Sigmoid colon (tissue), 4 donors: Measurements from ENCODE around the gene OR1A1.

Experiments
- EP300 ChIP-seq, 4 donors: sonication (generic); formaldehyde crosslinking; IDR thresholded peaks; one replicate each; pipeline ENCODE4 v1.6.1; 2017; ENCODE audit warnings: antibody characterized with exemption in 4 of 4
- POLR2A ChIP-seq, 2 donors: fragments of 450-650 bp; IDR thresholded peaks; one replicate each; pipeline ENCODE4 v1.6.1; 2016; ENCODE audit warnings: antibody characterized with exemption in 2 of 2, mild to moderate bottlenecking in 2 of 2, moderate library complexity in 2 of 2
- TF ChIP-seq, protein P1 (sequence below), 4 experiments: fragments of 450-650 bp in 3 of 4; fragments of 200-600 bp in 1 of 4; IDR thresholded peaks; one replicate each; pipeline ENCODE4 v1.5.1; 2016 to 2019; ENCODE audit warnings: antibody characterized with exemption in 4 of 4, mild to moderate bottlenecking in 3 of 4, moderate library complexity in 2 of 4

DNA sequence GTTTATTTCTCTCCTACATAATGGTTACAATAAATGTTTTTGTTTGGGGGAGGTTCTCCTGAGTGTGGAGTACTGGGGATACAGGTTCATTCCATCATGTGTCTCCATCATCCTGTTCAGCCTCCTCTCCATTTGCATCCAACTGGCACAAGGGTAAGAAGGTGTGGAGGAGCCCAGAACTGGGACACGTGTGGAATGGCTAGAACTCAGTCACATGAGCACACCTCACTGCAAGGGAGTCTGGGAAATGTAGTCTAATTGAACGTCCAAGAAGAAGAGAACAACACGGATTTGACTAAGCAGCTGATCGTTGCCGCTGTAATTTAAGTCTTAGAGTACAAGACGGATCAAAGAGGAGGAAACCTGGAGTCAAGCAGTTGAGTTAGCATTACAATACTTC is 6.1 kb downstream of the OR1A1 start:
- TF ChIP-seq, protein P1, sequence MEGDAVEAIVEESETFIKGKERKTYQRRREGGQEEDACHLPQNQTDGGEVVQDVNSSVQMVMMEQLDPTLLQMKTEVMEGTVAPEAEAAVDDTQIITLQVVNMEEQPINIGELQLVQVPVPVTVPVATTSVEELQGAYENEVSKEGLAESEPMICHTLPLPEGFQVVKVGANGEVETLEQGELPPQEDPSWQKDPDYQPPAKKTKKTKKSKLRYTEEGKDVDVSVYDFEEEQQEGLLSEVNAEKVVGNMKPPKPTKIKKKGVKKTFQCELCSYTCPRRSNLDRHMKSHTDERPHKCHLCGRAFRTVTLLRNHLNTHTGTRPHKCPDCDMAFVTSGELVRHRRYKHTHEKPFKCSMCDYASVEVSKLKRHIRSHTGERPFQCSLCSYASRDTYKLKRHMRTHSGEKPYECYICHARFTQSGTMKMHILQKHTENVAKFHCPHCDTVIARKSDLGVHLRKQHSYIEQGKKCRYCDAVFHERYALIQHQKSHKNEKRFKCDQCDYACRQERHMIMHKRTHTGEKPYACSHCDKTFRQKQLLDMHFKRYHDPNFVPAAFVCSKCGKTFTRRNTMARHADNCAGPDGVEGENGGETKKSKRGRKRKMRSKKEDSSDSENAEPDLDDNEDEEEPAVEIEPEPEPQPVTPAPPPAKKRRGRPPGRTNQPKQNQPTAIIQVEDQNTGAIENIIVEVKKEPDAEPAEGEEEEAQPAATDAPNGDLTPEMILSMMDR (IDR thresholded peaks at IDR 0.05) = no peak
- TF ChIP-seq POLR2A (IDR thresholded peaks at IDR 0.05) = no peak
- no peak for TF ChIP-seq EP300 (IDR thresholded peaks at IDR 0.05)
